MM.1S (cell line): ENCODE data around the gene GPR61.
A peak's percentile ranks its signal among the peaks of the same experiment; 100 is the strongest.

Source experiments
- DNase-seq: peaks from one replicate; pipeline ENCODE4 v3.0.0-alpha.2; 2015
- H2AFZ ChIP-seq: fragments of 300-600 bp; sonication (generic); 2 replicates; pipeline ENCODE4 v1.6.0; 2016; ENCODE audit warnings: antibody characterized with exemption, low read length
- H3F3A ChIP-seq: fragments of 300-600 bp; sonication (generic); 2 replicates; pipeline ENCODE4 v1.6.1; 2016; ENCODE audit warnings: mild to moderate bottlenecking, antibody characterized with exemption, low read length, moderate library complexity, mixed read lengths; ENCODE audit not compliant: insufficient read depth
- H3K27ac ChIP-seq: fragments of 300-600 bp; sonication (generic); 2 replicates; pipeline ENCODE4 v1.5.1; 2016; ENCODE audit warnings: mild to moderate bottlenecking, low read length
- H3K27me3 ChIP-seq: fragments of 300-600 bp; sonication (generic); replicated peaks from 2 replicates; pipeline ENCODE4 v1.6.0; 2016; ENCODE audit warnings: low read length; ENCODE audit not compliant: insufficient read depth
- H3K36me3 ChIP-seq: fragments of 300-600 bp; sonication (generic); replicated peaks from 2 replicates; pipeline ENCODE4 v1.6.1; 2016; ENCODE audit warnings: mild to moderate bottlenecking, low read length, mixed read lengths; ENCODE audit not compliant: insufficient read depth
- H3K4me1 ChIP-seq: fragments of 300-600 bp; sonication (generic); 2 replicates; pipeline ENCODE4 v1.6.1; 2016; ENCODE audit warnings: low read length, mixed read lengths
- H3K4me2 ChIP-seq: fragments of 300-600 bp; sonication (generic); 2 replicates; pipeline ENCODE4 v1.6.0; 2016; ENCODE audit warnings: low read depth, low read length
- H3K4me3 ChIP-seq: fragments of 300-600 bp; sonication (generic); 2 replicates; pipeline ENCODE4 v1.5.1; 2016; ENCODE audit warnings: low read length, mixed read lengths
- H3K79me2 ChIP-seq: fragments of 300-600 bp; sonication (generic); 2 replicates; pipeline ENCODE4 v1.6.1; 2016; ENCODE audit warnings: mixed run types, low read length, mixed read lengths
- H3K9ac ChIP-seq: fragments of 300-600 bp; sonication (generic); 2 replicates; pipeline ENCODE4 v1.6.1; 2016; ENCODE audit warnings: low read length, mixed read lengths
- H3K9me2 ChIP-seq: fragments of 300-600 bp; sonication (generic); replicated peaks from 2 replicates; pipeline ENCODE4 v1.6.1; 2016; ENCODE audit warnings: mild to moderate bottlenecking, low read length, mixed read lengths; ENCODE audit not compliant: insufficient read depth
- H3K9me3 ChIP-seq: fragments of 300-600 bp; sonication (generic); replicated peaks from 2 replicates; pipeline ENCODE4 v1.6.1; 2016; ENCODE audit warnings: mild to moderate bottlenecking, low read length, mixed read lengths; ENCODE audit not compliant: insufficient read depth
- H4K20me1 ChIP-seq: fragments of 300-600 bp; sonication (generic); 2 replicates; pipeline ENCODE4 v1.6.1; 2016; ENCODE audit warnings: mild to moderate bottlenecking, low read length, moderate library complexity, mixed read lengths; ENCODE audit not compliant: insufficient read depth
- CTCF ChIP-seq: fragments of 300-600 bp; sonication (generic); IDR thresholded peaks from 2 replicates; pipeline ENCODE4 v1.5.1; 2016; ENCODE audit warnings: antibody characterized with exemption, low read length, mixed read lengths
- EZH2 ChIP-seq: fragments of 300-600 bp; sonication (generic); optimal IDR thresholded peaks from 2 replicates; pipeline ENCODE3; 2017; ENCODE audit warnings: low read depth, mild to moderate bottlenecking, antibody characterized with exemption, low read length, mixed read lengths
- EZH2phosphoT487 ChIP-seq: fragments of 300-600 bp; sonication (generic); IDR thresholded peaks from 2 replicates; pipeline ENCODE4 v1.6.1; 2018; ENCODE audit warnings: antibody characterized with exemption, low read length

Gene GPR61

GRCh38 chr1:109532365-109533136, 7.1 kb upstream of the GPR61 start:
- TF ChIP-seq CTCF (peak; percentile 66), EZH2 (no peak)
- peak; percentile 54 for DNase-seq
- peak overlapping the region; percentile 99 for H2AFZ ChIP-seq
- no peaks in the 10 kb centered on the region for H4K20me1 ChIP-seq
- H3K27ac ChIP-seq, result no peak overlapping the region
- no peaks in the 10 kb centered on the region for H3K27me3 ChIP-seq
- H3K9me3 ChIP-seq, result no peaks in the 10 kb centered on the region
- H3K9ac ChIP-seq, result peak overlapping the region; percentile 37; the same call in 1 of the 2 replicates
- peak overlapping the region; percentile 93 for H3K4me2 ChIP-seq
- no peaks in the 10 kb centered on the region for H3K9me2 ChIP-seq
- H3K36me3 ChIP-seq, result no peaks in the 10 kb centered on the region
- no peaks in the 10 kb centered on the region for H3F3A ChIP-seq
- H3K79me2 ChIP-seq, result no peaks in the 10 kb centered on the region
- peak overlapping the region; percentile 58 for H3K4me3 ChIP-seq
- H3K4me1 ChIP-seq, result no peaks in the 10 kb centered on the region

- DNase-seq, result no peak
- Histone ChIP-seq H3K27me3 (no peaks in the 10 kb centered on the region), H3F3A (no peaks in the 10 kb centered on the region), H3K9me3 (no peaks in the 10 kb centered on the region), H3K79me2 (no peaks in the 10 kb centered on the region), H4K20me1 (no peaks in the 10 kb centered on the region), H3K27ac (no peak overlapping the region), H2AFZ (no peak overlapping the region), H3K9ac (no peak overlapping the region), H3K4me1 (no peaks in the 10 kb centered on the region), H3K36me3 (no peaks in the 10 kb centered on the region), H3K9me2 (no peaks in the 10 kb centered on the region), H3K4me2 (no peak overlapping the region), H3K4me3 (no peak overlapping the region)
- no peak for TF ChIP-seq CTCF
- no peak for TF ChIP-seq EZH2phosphoT487
- no peak for TF ChIP-seq EZH2
Measured at GRCh38 chr1:109534307-109534858, 5.3 kb upstream of the GPR61 start.

- Histone ChIP-seq H3K27ac (no peak overlapping the region), H2AFZ (no peak overlapping the region), H3K36me3 (no peaks in the 10 kb centered on the region), H3F3A (no peaks in the 10 kb centered on the region), H3K9me2 (no peaks in the 10 kb centered on the region), H3K79me2 (no peaks in the 10 kb centered on the region), H3K4me2 (peak overlapping the region; percentile 21; the same call in 1 of the 2 replicates), H3K9me3 (no peaks in the 10 kb centered on the region), H3K9ac (no peak overlapping the region), H3K4me1 (no peaks in the 10 kb centered on the region), H3K27me3 (no peaks in the 10 kb centered on the region), H4K20me1 (no peaks in the 10 kb centered on the region), H3K4me3 (no peak overlapping the region)
- TF ChIP-seq EZH2 (no peak), EZH2phosphoT487 (no peak), CTCF (no peak)
- DNase-seq, result no peak
Measured at GRCh38 chr1:109535481-109535880, 4.2 kb upstream of the GPR61 start.
